Fibroblast of villous mesenchyme (primary cell): ENCODE results near the gene QRICH1. TPM values are rescaled to one million over a fixed set of nuclear protein-coding genes. Genes with fewer than 3 reads are reported as not detected.

ENCODE experiments used
- DNase-seq: peaks from one replicate; pipeline ENCODE4 v3.0.0-alpha.2; 2010; ENCODE audit warnings: low read depth
- H3K4me3 ChIP-seq: 2 replicates; pipeline ENCODE4 v1.5.1; 2011; ENCODE audit warnings: low read depth, mild to moderate bottlenecking, low read length
- CTCF ChIP-seq: IDR thresholded peaks from 2 replicates; pipeline ENCODE4 v1.5.1; 2012; ENCODE audit warnings: low read depth, mild to moderate bottlenecking, low read length; ENCODE audit not compliant: insufficient read depth
- total RNA-seq: library from RNA; depleted of rRNA; stranded (reverse); fragments of >200 nt; gene quantifications from 2 replicates; pipeline ENCODE4 v1.2.3, GENCODE V29; 2012

QRICH1 gene
- total RNA-seq = 181 and 188 TPM in 2 replicates

- TF ChIP-seq CTCF = peak; percentile 73
- H3K4me3 ChIP-seq = peak within 1 kb of the TSS; percentile 98
- peak; percentile 99 for DNase-seq
Measured at GRCh38 chr3:49093853-49094767, at the start of gene QRICH1. QRICH1 (minus strand) TSS chr3:49094071; CDS start chr3:49077017, 17,054 bp downstream.

- no peak for TF ChIP-seq CTCF
- no peak for DNase-seq
- no peak overlapping the region for H3K4me3 ChIP-seq
Measured at GRCh38 chr3:49140080-49140479, 46.2 kb upstream of the QRICH1 start.

- no peak for DNase-seq
- no peak overlapping the region for H3K4me3 ChIP-seq
- TF ChIP-seq CTCF = no peak
Measured at GRCh38 chr3:49135499-49135898, 41.6 kb upstream of the QRICH1 start.

- no peak for TF ChIP-seq CTCF
- no peak for DNase-seq
- H3K4me3 ChIP-seq = no peak overlapping the region
Measured at GRCh38 chr3:49134471-49135265, 40.8 kb upstream of the QRICH1 start.

- peak; percentile 90 for DNase-seq
- peak overlapping the region; percentile 63 for H3K4me3 ChIP-seq
- no peak for TF ChIP-seq CTCF
Measured at GRCh38 chr3:49133226-49133951, 39.5 kb upstream of the QRICH1 start.

GRCh38 chr3:49132437-49133225, 38.8 kb upstream of the QRICH1 start, which contains the start of gene LAMB2:
LAMB2 (minus strand) TSS chr3:49133050; CDS start chr3:49132867, 183 bp downstream.
- DNase-seq = peak; percentile 86
- H3K4me3 ChIP-seq = peak within 1 kb of the TSS; percentile 63
- TF ChIP-seq CTCF = peak; percentile 18
